Gastroesophageal sphincter (tissue), 4 donors: ENCODE measurements around the gene CDKAL1. TPM values are rescaled to one million over a fixed set of nuclear protein-coding genes. Genes with fewer than 3 reads are reported as not detected.

ENCODE experiments used
- ATAC-seq: fragments of 150-250 bp; one replicate; pipeline ENCODE4 v1.9.1; 2016; ENCODE audit warnings: mild to moderate bottlenecking, moderate library complexity
- H3K27ac ChIP-seq, 4 donors: fragments of 200-600 bp; sonication (generic) in 3 of 4; 1 replicate in 3 of 4; 2 replicates in 1 of 4; pipeline ENCODE4 v1.5.1; 2016 to 2019
- H3K27me3 ChIP-seq: fragments of 200-600 bp; sonication (generic); one replicate; pipeline ENCODE4 v1.5.1; 2019
- H3K36me3 ChIP-seq, 2 donors: fragments of 200-600 bp; sonication (generic); one replicate each; pipeline ENCODE4 v1.5.1; 2019; ENCODE audit warnings: control low read depth in 1 of 2
- H3K4me1 ChIP-seq, 3 donors: fragments of 200-600 bp; sonication (generic); 1 replicate in 2 of 3; 2 replicates in 1 of 3; pipeline ENCODE4 v1.5.1; 2016 to 2019; ENCODE audit warnings: control low read depth in 2 of 3
- H3K4me3 ChIP-seq, 2 donors: fragments of 200-600 bp; sonication (generic); one replicate each; pipeline ENCODE4 v1.5.1; 2019; ENCODE audit warnings: mild to moderate bottlenecking in 1 of 2, moderate library complexity in 1 of 2
- H3K9me3 ChIP-seq, 3 donors: fragments of 200-600 bp; sonication (generic); one replicate each; pipeline ENCODE4 v1.5.1; 2017 to 2019; ENCODE audit warnings: control low read depth in 2 of 3
- EP300 ChIP-seq: sonication (generic); formaldehyde crosslinking; IDR thresholded peaks from one replicate; pipeline ENCODE4 v1.6.1; 2017; ENCODE audit warnings: antibody characterized with exemption, mild to moderate bottlenecking
- POLR2A ChIP-seq, 2 donors: fragments of 450-650 bp; IDR thresholded peaks; one replicate each; pipeline ENCODE4 v1.6.1; 2017; ENCODE audit warnings: antibody characterized with exemption in 2 of 2, mild to moderate bottlenecking in 2 of 2, moderate library complexity in 1 of 2
- POLR2AphosphoS5 ChIP-seq: sonication (generic); formaldehyde crosslinking; IDR thresholded peaks from one replicate; pipeline ENCODE4 v1.6.1; 2017; ENCODE audit warnings: antibody characterized with exemption
- WGBS, 2 donors: methylation state at CpG; one replicate each; pipeline ENCODE4 v1.1.5; 2018; ENCODE audit warnings: low coverage in 1 of 2; 5-methylcytosine and 5-hydroxymethylcytosine counted together
- total RNA-seq, 4 donors: library from RNA; depleted of rRNA; stranded (reverse); fragments of >200 nt; gene quantifications; one replicate each; pipeline ENCODE4 v1.1.0, GENCODE V29; 2016
- TF ChIP-seq, protein P1 (sequence below), 4 experiments: fragments of 200-600 bp in 2 of 4; fragments of 450-650 bp in 2 of 4; sonication (generic) in 1 of 4; IDR thresholded peaks; one replicate each; pipeline ENCODE4 v1.5.1; 2017 to 2019; ENCODE audit warnings: antibody characterized with exemption in 4 of 4, mild to moderate bottlenecking in 2 of 4, moderate library complexity in 2 of 4

Gene CDKAL1
- total RNA-seq, 4 donors from 2014 or later = 10.9 to 17.9 (median 15.0) TPM

DNA sequence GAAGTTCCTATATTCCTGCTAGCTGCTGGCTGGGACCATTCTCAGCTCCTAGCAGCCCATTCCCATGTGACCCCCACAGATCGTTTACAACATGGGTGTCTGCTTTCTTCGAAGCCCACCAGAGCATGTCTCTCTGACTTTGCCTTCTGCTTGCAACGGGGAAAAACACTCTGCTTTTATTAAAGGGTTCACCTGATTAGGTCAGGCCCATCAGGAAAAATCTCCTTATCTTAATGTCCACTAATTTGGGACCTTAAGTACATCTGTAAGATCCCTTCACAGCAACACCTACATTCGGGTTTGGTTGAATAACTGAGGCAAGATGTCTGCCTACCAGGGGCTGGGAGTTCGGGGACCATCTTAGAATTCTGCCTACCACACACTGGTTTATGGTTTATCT lies 496.9 kb downstream of the CDKAL1 start:
- 100% methylated on average over 5 of the region's 5 CpGs; no CpG with 5 or more reads in 1 of the 2 donors for WGBS, 2 donors
- ATAC-seq = no peak
- no peak for TF ChIP-seq EP300
- TF ChIP-seq POLR2A (IDR thresholded peaks at IDR 0.05) = no peak
- no peak for TF ChIP-seq POLR2AphosphoS5
- TF ChIP-seq, protein P1, sequence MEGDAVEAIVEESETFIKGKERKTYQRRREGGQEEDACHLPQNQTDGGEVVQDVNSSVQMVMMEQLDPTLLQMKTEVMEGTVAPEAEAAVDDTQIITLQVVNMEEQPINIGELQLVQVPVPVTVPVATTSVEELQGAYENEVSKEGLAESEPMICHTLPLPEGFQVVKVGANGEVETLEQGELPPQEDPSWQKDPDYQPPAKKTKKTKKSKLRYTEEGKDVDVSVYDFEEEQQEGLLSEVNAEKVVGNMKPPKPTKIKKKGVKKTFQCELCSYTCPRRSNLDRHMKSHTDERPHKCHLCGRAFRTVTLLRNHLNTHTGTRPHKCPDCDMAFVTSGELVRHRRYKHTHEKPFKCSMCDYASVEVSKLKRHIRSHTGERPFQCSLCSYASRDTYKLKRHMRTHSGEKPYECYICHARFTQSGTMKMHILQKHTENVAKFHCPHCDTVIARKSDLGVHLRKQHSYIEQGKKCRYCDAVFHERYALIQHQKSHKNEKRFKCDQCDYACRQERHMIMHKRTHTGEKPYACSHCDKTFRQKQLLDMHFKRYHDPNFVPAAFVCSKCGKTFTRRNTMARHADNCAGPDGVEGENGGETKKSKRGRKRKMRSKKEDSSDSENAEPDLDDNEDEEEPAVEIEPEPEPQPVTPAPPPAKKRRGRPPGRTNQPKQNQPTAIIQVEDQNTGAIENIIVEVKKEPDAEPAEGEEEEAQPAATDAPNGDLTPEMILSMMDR (IDR thresholded peaks at IDR 0.05) = no peak
- H3K4me3 ChIP-seq = no peak overlapping the region
- H3K9me3 ChIP-seq = no peaks in the 10 kb centered on the region
- no peaks in the 10 kb centered on the region for H3K36me3 ChIP-seq
- no peaks in the 10 kb centered on the region for H3K27me3 ChIP-seq
- H3K27ac ChIP-seq = no peak overlapping the region
- H3K4me1 ChIP-seq = peaks cover 0 to 12% (median 0%) of the 10 kb centered on the region in 3 donors

DNA sequence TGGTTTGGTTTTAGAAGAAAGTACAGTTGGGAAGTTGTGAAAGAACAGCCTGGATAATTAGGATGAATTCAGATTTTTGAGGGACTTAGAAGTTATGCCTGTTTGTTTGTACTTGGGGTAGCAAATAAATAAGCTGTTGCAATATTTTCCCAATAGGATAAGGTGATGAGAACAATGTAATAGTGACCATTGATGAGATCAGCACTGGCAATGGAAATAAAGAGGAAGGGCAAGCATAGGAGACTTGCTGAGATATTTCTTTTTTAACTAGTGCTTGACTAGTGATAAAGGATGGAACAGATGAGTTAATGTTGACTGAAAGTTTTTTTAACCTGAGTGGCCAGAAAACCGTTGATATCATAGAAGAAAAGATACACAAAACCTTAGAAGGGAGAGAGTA lies 498.8 kb downstream of the CDKAL1 start:
- 60 to 63% methylated on average over 1 of the region's 1 CpG for WGBS, 2 donors
- H3K9me3 ChIP-seq = no peaks in the 10 kb centered on the region

DNA sequence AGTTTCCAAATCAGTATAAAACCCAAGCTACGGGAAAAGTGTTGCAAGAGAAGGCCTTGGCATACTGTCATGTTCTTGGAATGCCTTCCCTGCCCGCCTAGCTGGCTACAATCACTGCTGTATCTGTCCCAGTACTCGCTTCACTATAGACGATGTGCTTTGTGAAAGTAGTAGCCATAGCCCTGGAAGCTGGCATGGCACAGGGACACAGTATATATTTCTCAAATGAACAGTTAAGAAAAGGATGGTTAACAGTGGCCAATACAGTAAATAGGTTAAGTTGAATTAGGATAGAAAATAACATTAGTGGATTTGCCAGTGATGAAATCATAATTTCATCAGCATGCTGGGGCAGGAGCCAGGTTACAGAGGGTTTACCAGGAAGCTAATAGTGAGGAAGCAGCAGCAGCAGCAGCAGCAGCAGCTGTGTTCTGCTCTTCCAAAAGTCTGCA lies 499.3 kb downstream of the CDKAL1 start:
- no peaks in the 10 kb centered on the region for H3K36me3 ChIP-seq
- H3K9me3 ChIP-seq = no peaks in the 10 kb centered on the region
- peaks cover 0 to 12% (median 0%) of the 10 kb centered on the region in 3 donors for H3K4me1 ChIP-seq
- TF ChIP-seq EP300 (no peak), POLR2AphosphoS5 (peak; percentile 62)
- H3K27ac ChIP-seq = peak overlapping the region in 1 of 4 donors; percentile 44
- peak; percentile 82 for ATAC-seq
- H3K4me3 ChIP-seq = no peak overlapping the region
- 60 to 68% methylated on average over 4 of the region's 4 CpGs for WGBS, 2 donors
- no peaks in the 10 kb centered on the region for H3K27me3 ChIP-seq

More for the DNA sequence above, 498.8 kb downstream of the CDKAL1 start:
- Histone ChIP-seq H3K27me3 (no peaks in the 10 kb centered on the region), H3K36me3 (no peaks in the 10 kb centered on the region), H3K27ac (peak overlapping the region in 1 of 4 donors; percentile 44), H3K4me3 (no peak overlapping the region), H3K4me1 (peaks cover 0 to 12% (median 0%) of the 10 kb centered on the region in 3 donors)
- ATAC-seq = no peak
- TF ChIP-seq POLR2A (IDR thresholded peaks at IDR 0.05) = no peak
- TF ChIP-seq, protein P1 (IDR thresholded peaks at IDR 0.05) = no peak
- no peak for TF ChIP-seq EP300
- TF ChIP-seq POLR2AphosphoS5 = no peak

DNA sequence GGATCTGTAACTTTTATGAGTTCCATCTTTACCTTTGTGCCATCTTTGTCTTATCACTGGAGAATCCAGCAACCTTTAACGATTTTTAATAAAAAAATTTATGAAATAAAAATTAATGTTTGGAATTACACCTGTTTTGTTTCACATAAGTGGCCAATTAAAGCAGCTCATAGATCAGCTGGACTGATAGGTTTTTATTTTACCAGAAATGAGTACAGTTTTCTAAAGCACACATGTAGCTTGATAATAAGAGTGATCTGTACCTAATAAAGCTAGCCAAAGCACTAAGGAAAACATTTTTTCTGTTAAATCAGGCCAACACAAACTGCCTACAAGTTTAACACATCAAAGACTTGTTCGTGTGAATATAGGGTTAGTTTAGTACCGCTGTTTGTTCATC lies 500.1 kb downstream of the CDKAL1 start:
- no peak for ATAC-seq
- Histone ChIP-seq H3K27ac (no peak overlapping the region), H3K9me3 (no peaks in the 10 kb centered on the region), H3K4me3 (no peak overlapping the region), H3K36me3 (no peaks in the 10 kb centered on the region), H3K27me3 (no peaks in the 10 kb centered on the region), H3K4me1 (peaks cover 0 to 12% (median 0%) of the 10 kb centered on the region in 3 donors)
- TF ChIP-seq, protein P1 (IDR thresholded peaks at IDR 0.05) = no peak
- TF ChIP-seq POLR2A (IDR thresholded peaks at IDR 0.05) (no peak), POLR2AphosphoS5 (no peak), EP300 (no peak)
- 63 to 75% methylated on average over 3 of the region's 3 CpGs for WGBS, 2 donors

DNA sequence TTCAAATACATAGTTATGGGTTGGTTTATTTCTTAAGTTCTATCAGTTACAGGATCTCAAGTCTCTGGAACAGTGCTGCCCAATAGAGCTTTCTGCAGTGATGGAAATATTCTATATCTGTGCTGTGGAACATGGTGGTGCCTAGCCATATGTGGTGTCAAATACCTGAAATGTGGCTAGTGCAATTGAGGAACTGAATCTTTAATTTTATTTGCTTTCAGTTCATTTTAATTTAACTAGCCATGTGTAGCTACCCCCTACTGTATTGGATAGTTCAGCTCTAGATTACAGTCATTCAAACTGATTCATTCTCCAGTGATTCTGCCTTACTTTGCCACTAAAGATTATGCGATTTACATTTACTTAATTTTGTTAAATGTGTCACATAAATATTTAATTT lies 503.2 kb downstream of the CDKAL1 start:
- Histone ChIP-seq H3K4me1 (peaks cover 0 to 12% (median 0%) of the 10 kb centered on the region in 3 donors), H3K9me3 (no peaks in the 10 kb centered on the region), H3K4me3 (no peak overlapping the region), H3K36me3 (no peaks in the 10 kb centered on the region), H3K27me3 (no peaks in the 10 kb centered on the region), H3K27ac (no peak overlapping the region)
- TF ChIP-seq, protein P1 (IDR thresholded peaks at IDR 0.05) = no peak
- TF ChIP-seq POLR2A (IDR thresholded peaks at IDR 0.05) (no peak), EP300 (no peak), POLR2AphosphoS5 (no peak)
- no peak for ATAC-seq
- WGBS, 2 donors = 100% methylated on average over 1 of the region's 1 CpG; no CpG with 5 or more reads in 1 of the 2 donors
